Measurements from ENCODE around the gene MYL9.
A peak's percentile ranks its signal among the peaks of the same experiment; 100 is the strongest.

Gene MYL9

DNA sequence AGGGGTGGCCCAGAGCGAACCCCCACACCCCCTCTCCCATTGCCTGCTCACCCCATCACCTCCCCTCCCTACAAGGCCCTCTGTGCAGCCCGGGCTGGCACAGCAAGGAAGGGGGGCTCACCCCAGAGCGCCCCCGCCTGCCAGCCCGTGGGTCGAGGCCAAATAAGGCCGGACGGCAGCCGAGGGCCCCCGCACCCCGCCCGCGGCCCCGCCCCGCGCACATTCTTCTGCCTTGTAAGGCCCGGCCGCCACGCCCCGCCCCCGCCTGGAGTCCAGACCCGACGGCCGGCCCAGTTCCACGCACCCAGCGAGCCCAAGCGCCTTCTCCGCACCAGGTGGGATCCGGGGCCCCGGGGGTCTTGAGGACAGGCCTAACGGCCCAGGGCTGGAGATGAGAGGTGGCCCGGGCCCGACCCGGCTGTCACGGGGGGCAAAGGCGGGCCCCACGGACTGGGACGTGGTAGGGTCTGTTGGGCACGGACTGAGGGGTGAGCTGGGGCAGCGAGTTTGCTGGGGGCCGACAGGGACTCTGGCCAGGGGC is at the start of gene MYL9:
Gene MYL9, plus strand, starts transcription at position 293 of the 541 bp plus-strand sequence. CDS start 3,366 bp downstream, outside the sequence.
- H3K4me3 ChIP-seq (ENCODE audit: low read depth in 1 of 2, low read length in 2 of 2), result peak within 1 kb of the TSS; percentile 80 to 96
- H3K36me3 ChIP-seq (ENCODE audit: insufficient read depth, low read length), result peaks cover 32% of the 10 kb centered on the region
- no peaks in the 10 kb centered on the region for H3K27me3 ChIP-seq (ENCODE audit: control insufficient read depth in 1 of 2, insufficient read depth in 2 of 2, low read length in 2 of 2)
- H3K27ac ChIP-seq (ENCODE audit: low read depth, low read length), result peak within 1 kb of the TSS; percentile 96
- no peaks in the 10 kb centered on the region for H3K9me3 ChIP-seq (ENCODE audit: low read length)
- H3K4me1 ChIP-seq (ENCODE audit: insufficient read depth, low read length), result peaks cover 32% of the 10 kb centered on the region
- peak within 1 kb of the TSS; percentile 94 for H3K9ac ChIP-seq (ENCODE audit: low read length)

DNA sequence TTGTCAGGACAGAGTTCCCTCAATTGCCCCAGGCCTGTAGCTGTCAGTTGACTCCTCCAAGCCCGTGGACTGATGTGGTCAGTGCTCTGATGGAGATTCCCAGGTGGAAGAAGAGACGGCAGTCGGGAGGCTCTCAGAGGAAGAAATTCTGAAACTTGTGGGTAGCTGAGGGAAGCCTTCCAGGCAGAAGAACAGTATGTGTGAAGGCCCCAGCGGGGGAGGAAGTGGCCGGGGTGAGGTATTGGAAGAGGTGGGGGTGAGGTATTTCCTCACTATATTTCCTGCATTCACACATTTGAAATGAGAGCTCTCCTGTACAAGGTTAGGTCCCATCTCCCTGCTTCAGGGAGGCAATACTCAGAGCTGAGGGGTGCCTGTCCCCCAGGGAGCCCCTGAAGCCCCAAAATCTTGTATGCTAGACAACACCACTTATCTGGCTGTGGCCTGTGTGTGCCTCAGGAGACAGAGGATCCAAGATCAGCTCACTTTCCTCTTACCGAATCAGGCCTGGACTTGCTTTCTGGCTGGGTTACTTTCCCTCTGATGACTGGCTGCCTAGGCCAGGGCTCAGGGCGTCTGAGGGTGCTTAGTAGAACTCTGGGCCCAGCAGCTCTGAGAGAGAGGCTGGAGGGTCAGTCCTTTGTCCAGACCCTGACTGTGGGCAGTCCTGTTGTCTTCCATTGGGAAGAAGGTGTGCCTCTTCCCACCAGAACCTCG is 49.3 kb upstream of the MYL9 start:
- Histone ChIP-seq H3K4me1 (ENCODE audit: insufficient read depth, low read length) (peaks cover 55% of the 10 kb centered on the region), H3K27ac (ENCODE audit: low read depth, low read length) (peak overlapping the region; percentile 64), H3K9ac (ENCODE audit: low read length) (no peak overlapping the region), H3K4me3 (ENCODE audit: low read depth in 1 of 2, low read length in 2 of 2) (no peak overlapping the region), H3K36me3 (ENCODE audit: insufficient read depth, low read length) (peaks cover 18% of the 10 kb centered on the region), H3K27me3 (ENCODE audit: control insufficient read depth in 1 of 2, insufficient read depth in 2 of 2, low read length in 2 of 2) (no peaks in the 10 kb centered on the region), H3K9me3 (ENCODE audit: low read length) (no peaks in the 10 kb centered on the region)

DNA sequence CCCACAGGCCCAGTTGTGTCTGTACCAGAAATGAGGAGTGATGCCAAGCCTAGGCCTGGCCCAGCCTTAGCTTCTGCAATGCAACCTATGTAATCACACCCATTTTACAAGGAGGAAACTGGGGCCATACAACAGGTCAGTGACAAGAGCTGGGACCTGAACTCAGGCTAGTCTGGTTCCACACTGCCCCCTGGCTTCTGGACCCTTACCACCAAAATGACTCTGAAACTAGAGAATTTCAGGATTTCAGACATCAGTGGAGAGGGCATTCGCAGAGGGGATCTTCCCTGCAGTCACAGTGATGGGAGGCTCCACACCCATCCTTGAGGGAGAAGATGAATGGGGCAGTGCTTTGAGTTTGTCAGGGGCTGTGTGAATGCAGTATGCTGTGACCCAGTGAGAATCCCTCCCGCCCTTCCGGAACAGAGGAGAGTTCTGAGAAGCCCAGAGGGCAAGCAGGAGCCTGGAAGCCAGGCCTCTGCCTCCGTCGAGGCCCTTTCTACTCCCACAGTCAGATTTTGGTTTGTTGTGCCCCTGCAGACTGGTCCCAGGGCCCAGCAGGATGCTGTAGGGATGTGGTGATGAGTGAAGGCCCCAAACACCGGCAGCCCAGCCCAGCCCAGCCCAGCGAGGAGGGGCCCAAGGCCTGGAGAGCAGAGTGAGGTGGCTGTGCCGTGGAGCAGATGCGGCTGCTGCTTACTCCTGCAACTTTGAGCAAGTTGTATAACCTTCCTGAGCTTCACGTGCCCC is 48.1 kb upstream of the MYL9 start:
- H3K27me3 ChIP-seq (ENCODE audit: control insufficient read depth in 1 of 2, insufficient read depth in 2 of 2, low read length in 2 of 2), result no peaks in the 10 kb centered on the region
- H3K36me3 ChIP-seq (ENCODE audit: insufficient read depth, low read length), result peaks cover 29% of the 10 kb centered on the region
- no peak overlapping the region for H3K9ac ChIP-seq (ENCODE audit: low read length)
- no peaks in the 10 kb centered on the region for H3K9me3 ChIP-seq (ENCODE audit: low read length)
- peak overlapping the region; percentile 71 for H3K27ac ChIP-seq (ENCODE audit: low read depth, low read length)
- peaks cover 48% of the 10 kb centered on the region for H3K4me1 ChIP-seq (ENCODE audit: insufficient read depth, low read length)
- H3K4me3 ChIP-seq (ENCODE audit: low read depth in 1 of 2, low read length in 2 of 2), result peak overlapping the region in 1 of 2 donors; percentile 19

DNA sequence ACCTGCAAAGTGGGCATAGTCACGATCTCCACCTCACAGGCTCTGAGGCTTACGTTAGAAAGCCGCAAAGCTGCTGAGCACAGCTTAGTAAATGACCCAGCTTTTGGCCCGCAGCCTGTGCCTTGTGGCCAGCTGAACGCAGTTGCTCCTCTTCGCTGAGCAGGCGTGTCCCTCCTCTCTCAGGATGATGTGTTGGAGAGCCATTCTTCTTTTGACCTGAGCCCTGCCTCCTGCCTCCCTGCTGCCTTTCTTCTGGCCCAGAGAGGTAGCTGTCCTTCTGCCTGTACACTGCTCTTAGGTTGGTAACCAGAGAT is 47.6 kb upstream of the MYL9 start:
- H3K27ac ChIP-seq (ENCODE audit: low read depth, low read length), result peak overlapping the region; percentile 71
- peaks cover 46% of the 10 kb centered on the region for H3K4me1 ChIP-seq (ENCODE audit: insufficient read depth, low read length)
- peak overlapping the region in 1 of 2 donors; percentile 19 for H3K4me3 ChIP-seq (ENCODE audit: low read depth in 1 of 2, low read length in 2 of 2)
- peaks cover 35% of the 10 kb centered on the region for H3K36me3 ChIP-seq (ENCODE audit: insufficient read depth, low read length)
- no peaks in the 10 kb centered on the region for H3K9me3 ChIP-seq (ENCODE audit: low read length)
- no peak overlapping the region for H3K9ac ChIP-seq (ENCODE audit: low read length)
- no peaks in the 10 kb centered on the region for H3K27me3 ChIP-seq (ENCODE audit: control insufficient read depth in 1 of 2, insufficient read depth in 2 of 2, low read length in 2 of 2)

DNA sequence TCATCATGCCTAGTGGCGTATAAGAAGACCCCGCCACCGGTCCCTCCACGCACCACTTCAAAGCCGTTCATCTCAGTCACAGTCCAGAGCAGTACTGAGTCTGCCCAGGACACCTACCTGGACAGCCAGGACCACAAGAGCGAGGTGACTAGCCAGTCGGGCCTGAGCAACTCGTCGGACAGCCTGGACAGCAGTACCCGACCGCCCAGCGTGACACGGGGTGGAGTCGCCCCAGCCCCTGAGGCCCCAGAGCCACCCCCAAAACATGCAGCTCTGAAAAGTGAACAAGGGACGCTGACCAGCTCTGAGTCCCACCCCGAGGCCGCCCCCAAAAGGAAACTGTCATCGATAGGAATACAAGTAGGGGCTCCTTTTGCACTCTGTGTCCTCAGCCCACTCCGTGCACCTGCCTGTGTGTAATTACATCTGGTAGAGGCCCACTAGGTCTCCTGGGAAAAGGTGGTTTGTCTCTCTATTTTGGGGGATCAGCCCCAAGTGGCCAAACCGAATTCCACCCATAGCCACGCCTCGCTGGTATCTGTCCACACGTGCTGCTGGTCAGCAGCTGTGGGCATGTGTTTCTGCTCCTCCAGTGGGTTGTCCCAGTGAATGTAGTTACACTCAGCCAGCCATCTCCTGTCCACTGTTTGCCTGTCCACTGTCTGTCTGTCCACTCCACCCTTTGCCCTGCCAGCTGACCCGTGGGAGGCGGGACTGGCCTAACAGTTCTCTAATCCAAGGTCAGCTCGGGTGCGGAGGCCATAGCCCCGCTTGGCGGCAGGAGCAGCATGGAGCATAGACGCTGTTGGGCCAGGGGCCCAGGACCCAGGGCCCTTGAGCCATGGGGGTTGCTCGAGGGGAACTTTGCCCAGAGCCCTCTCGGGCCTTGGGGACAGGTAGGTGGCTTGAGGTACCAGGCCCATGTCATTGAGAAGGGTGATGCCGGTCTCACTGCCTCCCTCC is 44.3 kb upstream of the MYL9 start:
- Histone ChIP-seq H3K4me3 (ENCODE audit: low read depth in 1 of 2, low read length in 2 of 2) (no peak overlapping the region), H3K27ac (ENCODE audit: low read depth, low read length) (no peak overlapping the region), H3K27me3 (ENCODE audit: control insufficient read depth in 1 of 2, insufficient read depth in 2 of 2, low read length in 2 of 2) (no peaks in the 10 kb centered on the region), H3K9ac (ENCODE audit: low read length) (no peak overlapping the region), H3K36me3 (ENCODE audit: insufficient read depth, low read length) (peaks cover 60% of the 10 kb centered on the region), H3K4me1 (ENCODE audit: insufficient read depth, low read length) (peaks cover 30% of the 10 kb centered on the region), H3K9me3 (ENCODE audit: low read length) (no peaks in the 10 kb centered on the region)

DNA sequence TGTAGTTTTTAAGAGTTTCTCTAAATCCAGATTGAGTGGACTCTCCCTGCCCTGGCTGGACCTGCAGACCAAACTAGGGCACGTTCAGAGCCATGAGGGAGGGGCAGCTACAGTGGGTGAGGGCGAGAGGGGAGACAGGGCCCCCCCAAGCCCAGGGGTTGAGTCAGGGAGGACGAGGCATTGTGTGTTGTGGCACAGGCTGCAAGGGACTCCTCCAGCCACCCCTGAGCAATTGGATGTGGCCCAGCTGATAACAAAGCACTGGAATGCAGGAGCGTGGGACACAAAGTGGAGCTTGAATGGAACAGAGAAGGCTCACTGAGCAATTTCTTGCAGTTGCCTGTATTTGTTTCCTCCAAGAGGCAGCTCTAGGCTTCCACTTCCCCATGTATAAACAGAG is 43.5 kb upstream of the MYL9 start:
- Histone ChIP-seq H3K36me3 (ENCODE audit: insufficient read depth, low read length) (peaks cover 63% of the 10 kb centered on the region), H3K27ac (ENCODE audit: low read depth, low read length) (no peak overlapping the region), H3K9ac (ENCODE audit: low read length) (no peak overlapping the region), H3K4me1 (ENCODE audit: insufficient read depth, low read length) (peaks cover 22% of the 10 kb centered on the region), H3K9me3 (ENCODE audit: low read length) (no peaks in the 10 kb centered on the region), H3K4me3 (ENCODE audit: low read depth in 1 of 2, low read length in 2 of 2) (no peak overlapping the region), H3K27me3 (ENCODE audit: control insufficient read depth in 1 of 2, insufficient read depth in 2 of 2, low read length in 2 of 2) (no peaks in the 10 kb centered on the region)

DNA sequence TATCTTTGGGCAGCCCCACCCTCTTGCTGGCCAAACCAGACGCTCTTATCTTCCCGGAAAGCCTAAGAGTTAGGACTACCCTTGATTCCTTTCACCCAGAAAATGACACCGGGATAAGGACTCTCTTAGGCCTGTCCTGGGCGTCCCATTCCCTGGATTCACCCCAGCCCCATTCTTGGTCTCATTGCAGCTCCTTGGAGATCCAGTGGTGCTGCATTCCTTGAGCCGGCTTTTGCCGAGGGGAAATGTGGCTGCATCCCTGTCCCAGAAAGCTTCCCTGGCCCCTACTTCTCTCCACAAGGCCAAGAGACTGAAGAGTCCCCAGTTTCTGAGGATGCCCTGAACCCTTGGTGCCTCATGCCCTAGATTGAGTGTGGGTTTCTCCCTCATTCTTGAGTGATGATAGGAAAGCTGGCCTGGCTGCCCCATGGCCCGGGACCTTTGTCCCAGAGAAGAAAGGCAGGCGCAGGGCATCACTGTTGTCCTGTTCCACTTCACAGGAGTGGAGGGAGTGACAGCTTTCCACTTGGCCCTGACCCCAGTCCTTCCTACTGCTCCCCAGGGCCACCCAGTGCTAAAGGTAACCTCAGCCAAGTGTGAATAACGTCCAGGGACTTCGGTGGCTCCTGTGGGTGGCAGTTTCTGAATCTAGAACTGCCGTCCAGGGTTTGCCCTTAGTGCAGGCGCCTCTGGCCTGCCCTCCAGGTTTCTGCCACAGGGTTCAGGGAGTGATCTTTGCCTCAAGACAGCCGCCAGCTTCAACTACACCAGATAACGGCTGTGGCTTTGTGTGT is 42.7 kb upstream of the MYL9 start:
- no peaks in the 10 kb centered on the region for H3K9me3 ChIP-seq (ENCODE audit: low read length)

DNA sequence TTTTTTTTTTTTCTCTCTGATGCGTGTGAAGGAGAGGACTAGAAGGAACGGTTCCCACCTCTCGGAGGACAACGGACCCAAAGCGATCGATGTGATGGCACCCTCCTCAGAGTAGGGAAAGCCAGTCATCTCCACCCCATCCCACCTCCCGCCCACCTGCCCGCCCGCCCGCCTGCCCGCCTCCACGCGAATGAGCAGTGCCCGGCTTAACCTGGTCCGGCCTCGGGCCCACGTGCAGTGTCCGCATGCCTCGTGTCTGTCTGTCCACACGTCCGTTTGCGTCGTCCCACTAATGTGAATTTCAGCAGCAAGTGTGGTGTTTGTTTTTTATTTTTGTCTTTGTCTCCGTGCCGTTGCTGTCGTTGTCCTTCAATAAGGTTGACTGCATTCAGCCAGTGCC is 42.1 kb upstream of the MYL9 start:
- H3K27me3 ChIP-seq (ENCODE audit: control insufficient read depth in 1 of 2, insufficient read depth in 2 of 2, low read length in 2 of 2), result no peaks in the 10 kb centered on the region
- no peak overlapping the region for H3K4me3 ChIP-seq (ENCODE audit: low read depth in 1 of 2, low read length in 2 of 2)
- H3K36me3 ChIP-seq (ENCODE audit: insufficient read depth, low read length), result peaks cover 68% of the 10 kb centered on the region
- H3K4me1 ChIP-seq (ENCODE audit: insufficient read depth, low read length), result peaks cover 9% of the 10 kb centered on the region
- no peak overlapping the region for H3K27ac ChIP-seq (ENCODE audit: low read depth, low read length)
- no peak overlapping the region for H3K9ac ChIP-seq (ENCODE audit: low read length)
- no peaks in the 10 kb centered on the region for H3K9me3 ChIP-seq (ENCODE audit: low read length)

More for the DNA sequence above, 42.7 kb upstream of the MYL9 start:
- Histone ChIP-seq H3K27ac (ENCODE audit: low read depth, low read length) (no peak overlapping the region), H3K4me1 (ENCODE audit: insufficient read depth, low read length) (peaks cover 14% of the 10 kb centered on the region), H3K36me3 (ENCODE audit: insufficient read depth, low read length) (peaks cover 63% of the 10 kb centered on the region), H3K4me3 (ENCODE audit: low read depth in 1 of 2, low read length in 2 of 2) (no peak overlapping the region), H3K9ac (ENCODE audit: low read length) (no peak overlapping the region), H3K27me3 (ENCODE audit: control insufficient read depth in 1 of 2, insufficient read depth in 2 of 2, low read length in 2 of 2) (no peaks in the 10 kb centered on the region)

DNA sequence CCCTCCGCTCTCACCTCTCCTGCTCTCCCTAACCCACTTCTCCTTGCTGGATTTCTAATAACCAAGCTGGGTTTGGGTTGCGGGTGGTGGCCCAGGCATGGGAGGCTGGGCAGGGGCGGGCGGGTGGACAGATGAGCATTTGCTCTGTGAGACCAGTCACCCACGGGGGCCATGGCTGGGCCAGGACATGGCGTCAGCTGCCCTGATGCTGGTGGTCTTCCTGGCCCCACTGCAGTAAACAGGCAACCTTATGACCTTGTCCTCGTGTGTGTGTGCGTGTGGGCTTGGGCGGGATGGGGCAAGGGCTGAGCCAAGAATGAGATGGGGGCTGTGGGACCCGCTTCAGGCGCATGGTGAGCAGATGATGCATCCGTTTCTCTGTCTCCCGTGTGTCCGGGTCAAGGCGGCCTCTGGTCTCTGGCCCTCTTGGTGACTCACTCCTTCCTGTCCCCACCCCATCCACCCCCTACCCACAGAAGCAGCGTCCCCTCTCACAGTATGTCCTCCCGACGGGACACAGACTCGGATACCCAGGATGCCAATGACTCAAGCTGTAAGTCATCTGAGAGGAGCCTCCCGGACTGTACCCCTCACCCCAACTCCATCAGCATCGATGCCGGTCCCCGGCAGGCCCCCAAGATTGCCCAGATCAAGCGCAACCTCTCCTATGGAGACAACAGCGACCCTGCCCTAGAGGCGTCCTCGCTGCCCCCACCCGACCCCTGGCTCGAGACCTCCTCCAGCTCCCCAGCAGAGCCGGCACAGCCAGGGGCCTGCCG is 41.4 kb upstream of the MYL9 start:
- Histone ChIP-seq H3K27me3 (ENCODE audit: control insufficient read depth in 1 of 2, insufficient read depth in 2 of 2, low read length in 2 of 2) (no peaks in the 10 kb centered on the region), H3K4me1 (ENCODE audit: insufficient read depth, low read length) (peaks cover 5% of the 10 kb centered on the region), H3K36me3 (ENCODE audit: insufficient read depth, low read length) (peaks cover 75% of the 10 kb centered on the region), H3K27ac (ENCODE audit: low read depth, low read length) (no peak overlapping the region), H3K4me3 (ENCODE audit: low read depth in 1 of 2, low read length in 2 of 2) (no peak overlapping the region), H3K9ac (ENCODE audit: low read length) (no peak overlapping the region), H3K9me3 (ENCODE audit: low read length) (no peaks in the 10 kb centered on the region)

DNA sequence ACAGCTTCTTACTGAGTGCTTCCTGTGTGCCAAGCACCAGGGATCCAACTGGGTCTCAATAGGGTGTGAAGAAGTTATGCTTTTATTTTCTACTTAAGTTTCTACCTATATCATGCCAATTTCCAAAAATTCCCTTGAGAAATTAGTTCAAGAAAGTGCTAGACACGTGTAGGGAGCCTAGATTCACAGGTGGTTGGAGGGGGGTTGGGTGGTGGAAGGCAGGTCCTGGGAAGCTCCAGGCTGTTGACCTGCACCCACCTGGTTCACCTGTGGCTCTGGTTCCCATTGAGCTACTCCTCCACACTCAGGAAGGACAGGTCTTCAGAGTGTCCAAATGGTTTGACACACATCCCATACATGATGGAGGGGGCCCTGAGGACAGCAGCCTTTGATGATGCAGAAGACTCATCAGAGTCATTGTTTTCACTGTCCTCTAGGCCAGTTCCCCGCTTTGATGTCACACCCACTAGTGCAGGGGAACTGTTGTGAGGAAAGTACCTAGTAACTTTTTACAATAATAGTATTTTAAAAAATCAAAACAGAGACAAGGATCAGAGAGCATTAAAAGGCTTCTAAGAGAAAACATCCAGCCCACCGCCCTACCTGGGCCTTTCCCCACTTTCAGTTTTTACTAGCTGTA is 39.8 kb upstream of the MYL9 start:
- no peak overlapping the region for H3K9ac ChIP-seq (ENCODE audit: low read length)
- H3K36me3 ChIP-seq (ENCODE audit: insufficient read depth, low read length), result peaks cover 70% of the 10 kb centered on the region
- H3K27ac ChIP-seq (ENCODE audit: low read depth, low read length), result no peak overlapping the region
- no peaks in the 10 kb centered on the region for H3K9me3 ChIP-seq (ENCODE audit: low read length)
- H3K4me3 ChIP-seq (ENCODE audit: low read depth in 1 of 2, low read length in 2 of 2), result no peak overlapping the region
- H3K27me3 ChIP-seq (ENCODE audit: control insufficient read depth in 1 of 2, insufficient read depth in 2 of 2, low read length in 2 of 2), result no peaks in the 10 kb centered on the region
- no peaks in the 10 kb centered on the region for H3K4me1 ChIP-seq (ENCODE audit: insufficient read depth, low read length)
